GM12878 (cell line): ENCODE data around the gene AARSD1. TPM values are rescaled to one million over a fixed set of nuclear protein-coding genes. Genes with fewer than 3 reads are reported as not detected.

Source experiments
- ATAC-seq: fragments of 200-7000 bp; cut with Tn5 transposase; 3 replicates; pipeline ENCODE4 v1.9.1; 2020; ENCODE audit warnings: mild to moderate bottlenecking, moderate library complexity
- BruUV-seq: library from RNA; stranded (reverse); fragments of 400-500 nt; replicated peaks from 2 replicates; lab custom pipeline; 2021; lab: Mats Ljungman, UMichigan
- CTCF ChIA-PET: fragments of 300-600 bp; sonication (Branson Sonifier 250); formaldehyde crosslinking; extraction: SDS; loops from one replicate; lab custom pipeline; 2021; ENCODE audit warnings: inconsistent platforms; lab: Yijun Ruan, JAX
- POLR2A ChIA-PET: fragments of 350-600 bp; formaldehyde crosslinking; extraction: SDS; loops from one replicate; lab custom pipeline; 2021; ENCODE audit warnings: inconsistent platforms; lab: Charles Lee
- RAD21 ChIA-PET: fragments of 300-600 bp; sonication (Branson Sonifier 250); formaldehyde crosslinking; loops from one replicate; lab custom pipeline; 2023; ENCODE audit warnings: antibody characterized with exemption; ENCODE audit not compliant: unreplicated experiment; lab: Charles Lee
- SMC1A ChIA-PET: fragments of 300-600 bp; sonication (Branson Sonifier 250); formaldehyde crosslinking; loops from one replicate; lab custom pipeline; 2023; ENCODE audit not compliant: unreplicated experiment, uncharacterized antibody; lab: Charles Lee
- DNase-seq: peaks from one replicate; pipeline ENCODE4 v3.0.0-alpha.2; 2011; ENCODE audit warnings: low read depth, low spot score
- FAIRE-seq: peaks from 3 replicates; lab custom pipeline; 2011; peaks lifted over from hg19 to GRCh38; lab: Jason Lieb, UNC
- H2AFZ ChIP-seq: 2 replicates; pipeline ENCODE4 v1.6.0; 2011; ENCODE audit warnings: low read depth, low read length, control low read depth; ENCODE audit not compliant: control insufficient read depth
- H3K27ac ChIP-seq: 2 replicates; pipeline ENCODE4 v1.5.1; 2011; ENCODE audit warnings: control low read depth; ENCODE audit not compliant: control insufficient read depth, insufficient read depth
- H3K27me3 ChIP-seq, 2 experiments: replicated peaks in 1 of 2; 2 replicates each; pipeline versions ENCODE4 v1.6.0 to v1.6.1; 2011; ENCODE audit warnings: low read length in 1 of 2; ENCODE audit not compliant: control insufficient read depth in 2 of 2, insufficient read depth in 2 of 2
- H3K36me3 ChIP-seq, 2 experiments: 2 replicates each; pipeline ENCODE4 v1.5.1; 2011; ENCODE audit warnings: low read length in 1 of 2; ENCODE audit not compliant: control insufficient read depth in 2 of 2, insufficient read depth in 2 of 2
- H3K4me1 ChIP-seq: 2 replicates; pipeline ENCODE4 v1.6.1; 2011; ENCODE audit warnings: mild to moderate bottlenecking, low read length, moderate library complexity, mixed read lengths; ENCODE audit not compliant: control insufficient read depth, insufficient read depth
- H3K4me2 ChIP-seq: 2 replicates; pipeline ENCODE4 v1.6.0; 2011; ENCODE audit warnings: control low read depth; ENCODE audit not compliant: control insufficient read depth, insufficient read depth
- H3K4me3 ChIP-seq: fragments of 200-600 bp; sonication (generic); 2 replicates; pipeline ENCODE4 v1.5.1; 2016
- H3K79me2 ChIP-seq: 2 replicates; pipeline ENCODE4 v1.6.0; 2011; ENCODE audit warnings: low read length; ENCODE audit not compliant: control insufficient read depth, insufficient read depth
- H3K9ac ChIP-seq: 2 replicates; pipeline ENCODE4 v1.8.0; 2011; ENCODE audit warnings: low read length, control low read depth, mixed read lengths; ENCODE audit not compliant: control insufficient read depth, insufficient read depth
- H3K9me3 ChIP-seq: replicated peaks from 3 replicates; pipeline ENCODE4 v1.5.1; 2011; ENCODE audit warnings: mild to moderate bottlenecking, low read length; ENCODE audit not compliant: control insufficient read depth, insufficient read depth
- H4K20me1 ChIP-seq: 2 replicates; pipeline ENCODE4 v1.6.0; 2011; ENCODE audit not compliant: control insufficient read depth, insufficient read depth
- ATF7 ChIP-seq: fragments of 450-650 bp; IDR thresholded peaks from 2 replicates; pipeline ENCODE4 v1.6.1; 2016; ENCODE audit warnings: low read depth, mild to moderate bottlenecking
- BACH1 ChIP-seq: fragments of 450-650 bp; IDR thresholded peaks from 2 replicates; pipeline ENCODE4 v1.6.1; 2017; ENCODE audit warnings: mild to moderate bottlenecking, borderline replicate concordance
- CBX5 ChIP-seq: sonication (generic); IDR thresholded peaks from 2 replicates; pipeline ENCODE4 v1.6.1; 2016; ENCODE audit warnings: low read depth, moderate library complexity, mild to moderate bottlenecking, inconsistent platforms
- CHD1 ChIP-seq: IDR thresholded peaks from 2 replicates; pipeline ENCODE4 v1.6.1; 2012; ENCODE audit warnings: low read depth, low read length, improper control_type of control experiment
- HDGF ChIP-seq: fragments of 450-650 bp; IDR thresholded peaks from 2 replicates; pipeline ENCODE4 v1.6.1; 2016; ENCODE audit warnings: antibody characterized with exemption
- MTA3 ChIP-seq: IDR thresholded peaks from 2 replicates; pipeline ENCODE4 v1.6.1; 2012; ENCODE audit warnings: low read length, inconsistent platforms, borderline replicate concordance
- NFXL1 ChIP-seq: fragments of 450-650 bp; IDR thresholded peaks from 2 replicates; pipeline ENCODE4 v1.6.1; 2017; ENCODE audit warnings: antibody characterized with exemption, mild to moderate bottlenecking, borderline replicate concordance
- PML ChIP-seq: IDR thresholded peaks from 2 replicates; pipeline ENCODE4 v1.6.1; 2012; ENCODE audit warnings: low read length, inconsistent platforms
- RELB ChIP-seq: fragments of 450-650 bp; IDR thresholded peaks from 2 replicates; pipeline ENCODE4 v1.6.1; 2017; ENCODE audit warnings: low read depth, mild to moderate bottlenecking, moderate library complexity
- TAF1 ChIP-seq: IDR thresholded peaks from 2 replicates; pipeline ENCODE4 v1.6.1; 2011; ENCODE audit warnings: mild to moderate bottlenecking, low read depth, low read length, borderline replicate concordance
- TCF12 ChIP-seq: IDR thresholded peaks from 2 replicates; pipeline ENCODE4 v1.6.1; 2011; ENCODE audit warnings: low read depth, mild to moderate bottlenecking, low read length
- ZNF207 ChIP-seq: fragments of 450-650 bp; IDR thresholded peaks from 2 replicates; pipeline ENCODE4 v1.6.1; 2014; ENCODE audit warnings: antibody characterized with exemption, mild to moderate bottlenecking, borderline replicate concordance
- WGBS: methylation state at CpG from one replicate; pipeline ENCODE4 v1.1.6; 2016; ENCODE audit warnings: low lambda C conversion rate; ENCODE audit not compliant: insufficient replicate concordance, insufficient coverage; ENCODE audit errors: missing lambda C conversion rate; 5-methylcytosine and 5-hydroxymethylcytosine counted together
- in situ Hi-C: fragments of 300-500 bp; cut with MboI; formaldehyde crosslinking; loops from 9 replicates; pipeline ENCODE4 v1.14.3; 2018; ENCODE audit warnings: mixed read lengths
- intact Hi-C: fragments of 100-400 bp; cut with micrococcal nuclease; formaldehyde crosslinking; loops from one replicate; pipeline ENCODE4 v1.14.2; 2022; ENCODE audit not compliant: unreplicated experiment
- polyA plus RNA-seq, 11 experiments: library from polyadenylated mRNA; depleted of rRNA in 4 of 11; unstranded in 6 of 11; stranded (reverse) in 5 of 11; fragments of >200 nt; fragmentation: Nextera tagmentation in 4 of 11; fragmentation: Illumina TruSeq in 1 of 11; extraction: Ambion mirVana in 4 of 11; extraction: Trizol in 1 of 11; gene quantifications; 1 replicate in 1 of 11; 2 replicates in 10 of 11; pipeline versions ENCODE4 v1.2.1 to v1.2.3, GENCODE V29; 2011 to 2016; ENCODE audit warnings: inconsistent platforms in 2 of 11, missing spikeins in 2 of 11, low read depth in 1 of 11
- total RNA-seq, 4 experiments: library from RNA; depleted of rRNA in 3 of 4; stranded (reverse); fragments of >200 nt in 3 of 4; fragmentation: Illumina TruSeq in 1 of 4; extraction: Trizol in 1 of 4; gene quantifications; 2 replicates each; pipeline versions ENCODE4 v1.2.1 to v1.2.3, GENCODE V29; 2013 to 2021
- TF ChIP-seq, protein P1 (sequence below): fragments of 450-650 bp; IDR thresholded peaks from 2 replicates; pipeline ENCODE4 v1.6.1; 2016; ENCODE audit warnings: mild to moderate bottlenecking
- TF ChIP-seq, protein P2 (sequence below): fragments of 450-650 bp; IDR thresholded peaks from 2 replicates; pipeline ENCODE4 v1.6.1; 2017; ENCODE audit warnings: antibody characterized with exemption, mild to moderate bottlenecking, moderate library complexity

The AARSD1 gene
- total and polyA plus RNA-seq, 10 of the 15 experiments (the other 5 are each of a cell fraction or from before 2014, with no cell fraction given): 32.2 to 86.2 (median 52.8) TPM

- TF ChIP-seq, protein P1, sequence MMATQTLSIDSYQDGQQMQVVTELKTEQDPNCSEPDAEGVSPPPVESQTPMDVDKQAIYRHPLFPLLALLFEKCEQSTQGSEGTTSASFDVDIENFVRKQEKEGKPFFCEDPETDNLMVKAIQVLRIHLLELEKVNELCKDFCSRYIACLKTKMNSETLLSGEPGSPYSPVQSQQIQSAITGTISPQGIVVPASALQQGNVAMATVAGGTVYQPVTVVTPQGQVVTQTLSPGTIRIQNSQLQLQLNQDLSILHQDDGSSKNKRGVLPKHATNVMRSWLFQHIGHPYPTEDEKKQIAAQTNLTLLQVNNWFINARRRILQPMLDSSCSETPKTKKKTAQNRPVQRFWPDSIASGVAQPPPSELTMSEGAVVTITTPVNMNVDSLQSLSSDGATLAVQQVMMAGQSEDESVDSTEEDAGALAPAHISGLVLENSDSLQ: no peak
- TF ChIP-seq CHD1 (no peak), ZNF207 (no peak), PML (no peak), BACH1 (no peak), TCF12 (no peak)
Observed at GRCh38 chr17:42929497-42929844, 34.8 kb downstream of the AARSD1 start (continued).

GRCh38 chr17:42928714-42929496, 35.3 kb downstream of the AARSD1 start:
- Histone ChIP-seq H3K4me2 (peak overlapping the region; percentile 73), H3K4me3 (no peak overlapping the region), H3K27me3 (no peaks in the 10 kb centered on the region), H3K4me1 (peaks cover 9% of the 10 kb centered on the region), H2AFZ (peak overlapping the region; percentile 91), H4K20me1 (no peaks in the 10 kb centered on the region), H3K36me3 (no peaks in the 10 kb centered on the region), H3K9me3 (no peaks in the 10 kb centered on the region), H3K27ac (peak overlapping the region; percentile 77), H3K79me2 (no peaks in the 10 kb centered on the region), H3K9ac (peak overlapping the region; percentile 63)
- intact Hi-C loops: no loop called here
- ChIA-PET CTCF (interaction anchor here (0.6 to 4.5 kb wide), 21 partner anchors 8 to 699 kb away, joined by 3 to 40 read pairs (median 4); partner anchors contain the start of genes RPL27 and VPS25), RAD21 (interaction anchor here (0.6 to 3.0 kb wide), 10 partner anchors 8 to 351 kb away, joined by 4 to 12 read pairs (median 4); partner anchors contain the start of genes AOC2, PSMC3IP and RPL27), SMC1A (interaction anchor here (0.9 to 2.5 kb wide), 11 partner anchors 8 to 555 kb away, joined by 3 to 11 read pairs (median 4); partner anchors contain the start of genes DHX8, PSMC3IP and RPL27), POLR2A (interaction anchor here (0.5 to 1.2 kb wide), 2 partner anchors 69 to 193 kb away, joined by 3 read pairs; partner anchors contain the start of gene RPL27)
- ATAC-seq: peak; percentile 94
- in situ Hi-C loops: no loop called here
- peak; percentile 86 for FAIRE-seq
- no TSS peak for BruUV-seq
- peak; percentile 45 for DNase-seq
- WGBS: 22% methylated on average over 9 of the region's 9 CpGs
- no peak for TF ChIP-seq RELB
- TF ChIP-seq, protein P2, sequence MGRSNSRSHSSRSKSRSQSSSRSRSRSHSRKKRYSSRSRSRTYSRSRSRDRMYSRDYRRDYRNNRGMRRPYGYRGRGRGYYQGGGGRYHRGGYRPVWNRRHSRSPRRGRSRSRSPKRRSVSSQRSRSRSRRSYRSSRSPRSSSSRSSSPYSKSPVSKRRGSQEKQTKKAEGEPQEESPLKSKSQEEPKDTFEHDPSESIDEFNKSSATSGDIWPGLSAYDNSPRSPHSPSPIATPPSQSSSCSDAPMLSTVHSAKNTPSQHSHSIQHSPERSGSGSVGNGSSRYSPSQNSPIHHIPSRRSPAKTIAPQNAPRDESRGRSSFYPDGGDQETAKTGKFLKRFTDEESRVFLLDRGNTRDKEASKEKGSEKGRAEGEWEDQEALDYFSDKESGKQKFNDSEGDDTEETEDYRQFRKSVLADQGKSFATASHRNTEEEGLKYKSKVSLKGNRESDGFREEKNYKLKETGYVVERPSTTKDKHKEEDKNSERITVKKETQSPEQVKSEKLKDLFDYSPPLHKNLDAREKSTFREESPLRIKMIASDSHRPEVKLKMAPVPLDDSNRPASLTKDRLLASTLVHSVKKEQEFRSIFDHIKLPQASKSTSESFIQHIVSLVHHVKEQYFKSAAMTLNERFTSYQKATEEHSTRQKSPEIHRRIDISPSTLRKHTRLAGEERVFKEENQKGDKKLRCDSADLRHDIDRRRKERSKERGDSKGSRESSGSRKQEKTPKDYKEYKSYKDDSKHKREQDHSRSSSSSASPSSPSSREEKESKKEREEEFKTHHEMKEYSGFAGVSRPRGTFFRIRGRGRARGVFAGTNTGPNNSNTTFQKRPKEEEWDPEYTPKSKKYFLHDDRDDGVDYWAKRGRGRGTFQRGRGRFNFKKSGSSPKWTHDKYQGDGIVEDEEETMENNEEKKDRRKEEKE: no peak
- TF ChIP-seq HDGF: no peak
- TF ChIP-seq NFXL1: no peak
- no peak for TF ChIP-seq MTA3
- no peak for TF ChIP-seq ATF7
- TF ChIP-seq TAF1: no peak
- no peak for TF ChIP-seq CBX5
